Activated CD4-positive, alpha-beta T cell treated with anti-CD3 and anti-CD28 coated beads, Interleukin-10, Interleukin-2, amounts not matched to agents 100 ng/mL and 50 ng/mL, durations not matched to agents 16 hours and 8 hours (primary cell): ENCODE results near the gene SLC28A1.

Source experiments
- DNase-seq: peaks from one replicate; pipeline ENCODE4 v3.0.0-alpha.2; 2020

SLC28A1 gene

DNA sequence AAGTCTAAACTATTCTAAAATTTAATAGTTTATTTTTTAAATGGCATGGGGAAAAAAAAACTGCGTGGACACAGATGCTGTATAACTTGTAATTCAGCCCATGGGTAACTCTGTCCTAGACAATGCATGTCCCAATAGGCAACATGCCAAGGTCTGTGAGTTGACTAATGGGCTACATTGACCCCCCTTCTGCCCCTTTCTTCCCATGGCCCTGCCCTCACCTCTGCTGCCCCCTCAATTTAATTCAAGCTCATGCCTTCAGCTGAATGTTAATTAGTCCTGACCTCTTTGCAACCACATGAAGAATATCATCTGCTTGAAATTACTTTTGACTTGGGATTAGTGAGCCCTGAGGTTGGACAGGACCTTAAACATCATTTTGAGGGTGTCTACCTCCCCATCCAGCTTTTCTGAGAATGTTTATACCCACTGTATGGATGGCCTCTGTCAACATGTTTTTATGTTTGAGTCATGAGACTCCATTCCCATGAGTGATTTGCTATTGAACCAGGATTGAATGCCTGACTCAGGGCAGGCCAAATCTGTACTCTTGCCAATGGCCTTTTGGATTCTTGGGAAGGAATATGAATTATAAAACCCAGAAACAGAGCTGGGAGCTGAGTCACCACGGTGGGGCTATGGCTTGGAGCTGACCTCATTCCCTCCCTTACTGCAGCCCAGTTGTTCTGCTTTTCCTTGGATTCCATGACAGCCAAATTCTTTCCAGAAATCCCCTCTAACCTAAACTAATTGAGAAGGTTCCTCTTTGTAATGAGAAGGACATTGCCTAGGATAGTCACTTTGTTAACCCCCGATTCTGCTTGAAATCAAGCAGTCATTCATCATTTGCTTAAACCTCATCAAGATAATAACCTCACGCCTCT, 63.7 kb downstream of the SLC28A1 start:
- no peak for DNase-seq

DNA sequence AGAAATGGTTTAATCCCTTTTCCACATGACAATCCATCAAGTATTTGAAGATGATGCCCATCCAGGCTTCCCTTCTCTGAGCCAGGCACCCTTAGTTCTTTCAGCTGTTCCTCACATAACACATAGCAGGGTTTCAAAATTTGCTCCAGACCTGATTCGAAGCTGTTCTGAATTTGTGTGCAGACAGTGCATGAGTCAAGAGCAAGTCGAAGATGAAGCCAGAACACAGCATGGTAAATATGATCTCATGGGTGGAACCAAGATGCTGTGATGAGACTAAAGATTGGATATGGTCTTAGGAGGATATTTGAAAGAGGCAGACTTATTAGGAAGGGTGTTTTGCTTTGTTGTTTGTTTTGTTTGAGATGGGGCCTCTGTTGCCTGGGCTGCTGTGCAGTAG, 64.6 kb downstream of the SLC28A1 start:
- no peak for DNase-seq

DNA sequence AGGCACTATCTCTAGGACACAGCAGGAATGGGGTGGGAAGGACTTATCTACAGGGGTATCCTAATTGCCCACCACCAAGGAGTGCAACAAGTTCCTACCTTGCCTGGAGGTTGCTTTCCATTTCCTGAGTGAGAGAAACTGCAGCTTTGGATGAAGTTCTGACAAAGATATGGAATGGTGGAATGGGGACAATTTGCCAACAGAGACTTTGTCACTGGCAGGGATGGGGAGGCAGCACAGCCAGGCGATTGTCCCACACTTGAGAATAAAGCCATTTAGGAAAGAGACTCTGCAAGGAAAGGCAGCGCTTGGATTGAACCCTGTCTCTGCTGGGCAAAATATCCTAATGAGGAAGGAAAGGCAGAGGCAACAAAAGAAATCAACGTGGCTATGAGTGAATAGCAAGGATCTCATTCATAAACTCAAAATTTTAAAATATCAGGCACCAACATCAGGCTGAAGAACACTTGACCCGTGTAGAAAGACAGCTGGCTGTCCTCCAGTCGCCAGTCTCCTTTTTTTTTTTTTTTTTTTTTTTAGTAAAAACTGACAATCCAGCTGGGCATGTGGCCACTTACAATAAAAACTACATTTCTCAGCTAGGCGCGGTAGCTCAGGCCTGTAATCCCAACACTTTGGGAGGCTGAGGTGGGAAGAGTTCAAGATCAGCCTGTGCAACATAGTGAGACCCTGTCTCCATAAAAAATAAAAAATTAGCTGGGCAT, 65.5 kb downstream of the SLC28A1 start:
- DNase-seq, result no peak

DNA sequence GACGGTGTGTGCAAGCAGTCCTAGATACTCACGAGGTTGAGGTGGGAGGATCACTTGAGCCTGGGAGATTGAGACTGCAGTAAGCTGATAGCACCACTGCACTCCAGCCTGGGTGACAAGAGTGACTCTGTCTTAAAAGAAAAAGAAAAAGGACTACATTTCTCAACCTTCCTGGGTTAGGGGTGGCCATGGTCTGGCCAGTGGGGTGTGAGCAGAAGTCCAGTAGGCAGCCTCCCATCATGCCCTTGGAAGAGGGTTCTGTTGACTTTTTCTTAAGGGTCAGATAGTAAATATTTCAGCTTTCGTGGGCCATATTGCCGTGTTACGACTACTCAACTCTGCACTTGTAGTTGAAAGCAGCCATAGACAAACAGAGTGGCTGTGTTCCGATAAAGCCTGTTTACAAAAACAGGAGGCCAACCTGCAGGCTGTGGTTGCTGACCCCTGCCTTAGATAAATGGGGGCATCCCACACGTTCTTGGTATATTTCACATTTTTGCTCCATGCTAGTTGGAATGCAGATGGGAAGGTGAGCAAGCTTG, 66.2 kb downstream of the SLC28A1 start:
- DNase-seq, result no peak

DNA sequence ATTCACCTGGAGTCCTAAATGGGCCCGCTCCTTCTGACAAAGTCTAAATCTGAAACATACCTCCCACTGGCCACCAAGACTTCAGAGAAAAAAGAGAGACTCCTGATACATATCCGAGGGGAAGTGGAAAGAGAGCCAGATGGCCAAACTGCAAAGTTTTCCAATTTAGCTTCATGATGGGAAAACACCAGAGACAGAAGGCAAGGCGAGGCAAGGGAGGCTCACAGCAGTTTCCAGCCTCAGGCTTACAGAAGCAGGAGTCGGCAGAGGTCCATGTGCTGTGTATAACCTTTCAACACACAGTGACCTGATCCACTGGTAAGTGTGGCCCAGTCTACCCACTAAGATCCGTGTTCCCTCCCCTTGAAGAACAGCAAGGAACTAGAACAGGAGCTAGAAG, 67.3 kb downstream of the SLC28A1 start:
- DNase-seq, result no peak

DNA sequence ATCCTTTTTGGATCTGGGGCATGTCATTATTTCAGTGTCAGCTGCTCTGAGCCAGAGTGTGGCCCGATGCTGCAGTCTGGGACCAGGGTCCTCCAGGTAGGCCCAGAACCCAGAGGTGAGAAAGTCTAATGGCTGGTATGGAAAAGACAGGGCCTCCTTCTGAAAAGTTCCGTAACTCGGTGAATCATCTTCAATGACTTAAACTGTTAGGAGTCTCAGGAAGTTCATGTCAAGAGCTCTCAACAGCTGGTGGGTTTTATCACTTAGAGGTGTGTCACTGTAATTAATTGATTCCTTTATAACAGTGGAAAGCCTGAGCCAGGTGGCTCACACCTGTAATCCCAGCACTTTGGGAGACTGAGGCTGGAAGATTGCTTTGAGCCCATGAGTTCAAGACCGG, 68.7 kb downstream of the SLC28A1 start:
- DNase-seq, result no peak

DNA sequence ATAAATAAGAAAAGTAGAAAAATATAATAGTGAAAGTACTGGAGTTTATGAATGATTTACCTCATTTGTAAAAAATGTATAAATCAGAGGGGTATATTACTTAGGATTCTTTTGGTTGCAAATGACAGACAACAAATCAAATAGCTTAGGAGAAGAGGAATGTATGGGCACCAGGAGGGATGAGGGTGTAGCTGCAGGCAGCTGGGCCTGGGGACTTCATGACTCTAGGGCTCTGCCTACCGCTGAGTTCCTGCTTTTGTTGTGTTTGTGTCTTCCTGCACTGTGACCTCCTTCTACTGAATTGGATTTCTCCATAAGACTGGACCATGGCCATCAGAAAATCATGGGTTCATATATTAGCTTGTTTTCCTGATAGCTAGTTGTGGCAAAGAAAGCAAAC, 69.3 kb downstream of the SLC28A1 start:
- DNase-seq, result no peak

DNA sequence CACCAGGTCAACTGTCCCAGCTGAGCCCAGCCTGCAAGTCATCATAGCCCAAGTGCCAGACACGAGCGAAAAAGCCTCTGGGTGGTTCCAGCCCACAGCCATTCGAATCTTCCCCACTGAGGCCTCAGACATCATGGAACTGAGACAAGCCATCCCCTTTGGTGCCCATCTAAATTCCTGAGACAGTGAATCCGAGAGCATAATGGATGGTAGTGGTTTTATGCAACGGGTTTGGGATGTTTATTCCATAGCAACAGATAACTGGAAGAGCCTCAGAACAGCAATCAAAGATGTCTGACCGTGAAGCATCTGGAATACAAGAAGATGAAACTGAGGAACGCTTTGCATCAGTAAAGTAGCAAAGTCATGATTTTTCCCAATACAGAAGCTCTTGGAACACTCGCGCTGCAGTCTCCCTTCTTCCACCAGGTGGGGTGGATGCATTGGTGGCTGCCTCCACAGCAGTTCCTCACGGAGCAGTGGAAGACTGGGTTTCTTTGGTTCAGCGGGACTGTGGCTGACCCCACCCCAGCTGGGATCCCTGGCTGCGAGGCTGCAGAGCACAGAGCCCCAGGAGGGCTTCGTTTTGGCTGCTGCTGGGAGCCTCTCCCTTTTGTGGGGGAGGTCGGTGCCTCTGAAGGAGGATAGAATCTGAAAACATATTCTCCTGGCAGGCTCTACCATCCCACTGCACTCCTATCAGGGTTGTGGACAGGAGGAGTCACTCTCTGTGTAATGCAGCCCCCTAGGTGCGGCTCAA, 70.8 kb downstream of the SLC28A1 start:
- peak; percentile 11 for DNase-seq

DNA sequence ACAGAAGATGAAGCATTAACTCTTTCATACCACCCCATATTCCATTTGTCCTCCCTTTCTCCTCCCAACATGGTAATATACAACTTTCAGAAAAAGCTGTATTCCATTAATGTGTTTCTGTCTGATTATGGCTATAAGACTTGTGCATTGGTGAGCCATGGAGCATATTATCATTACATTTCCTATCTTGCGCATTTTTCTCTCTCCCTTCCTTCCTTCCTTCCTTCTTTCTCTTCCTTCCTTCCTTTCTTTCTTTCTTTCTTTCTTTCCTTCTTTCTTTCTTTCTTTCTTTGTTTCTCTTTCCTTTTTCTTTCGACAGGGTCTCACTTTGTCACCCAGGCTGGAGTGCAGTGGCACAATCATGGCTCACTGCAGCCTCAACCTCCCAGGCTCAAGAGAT, 71.7 kb downstream of the SLC28A1 start:
- DNase-seq, result no peak

DNA sequence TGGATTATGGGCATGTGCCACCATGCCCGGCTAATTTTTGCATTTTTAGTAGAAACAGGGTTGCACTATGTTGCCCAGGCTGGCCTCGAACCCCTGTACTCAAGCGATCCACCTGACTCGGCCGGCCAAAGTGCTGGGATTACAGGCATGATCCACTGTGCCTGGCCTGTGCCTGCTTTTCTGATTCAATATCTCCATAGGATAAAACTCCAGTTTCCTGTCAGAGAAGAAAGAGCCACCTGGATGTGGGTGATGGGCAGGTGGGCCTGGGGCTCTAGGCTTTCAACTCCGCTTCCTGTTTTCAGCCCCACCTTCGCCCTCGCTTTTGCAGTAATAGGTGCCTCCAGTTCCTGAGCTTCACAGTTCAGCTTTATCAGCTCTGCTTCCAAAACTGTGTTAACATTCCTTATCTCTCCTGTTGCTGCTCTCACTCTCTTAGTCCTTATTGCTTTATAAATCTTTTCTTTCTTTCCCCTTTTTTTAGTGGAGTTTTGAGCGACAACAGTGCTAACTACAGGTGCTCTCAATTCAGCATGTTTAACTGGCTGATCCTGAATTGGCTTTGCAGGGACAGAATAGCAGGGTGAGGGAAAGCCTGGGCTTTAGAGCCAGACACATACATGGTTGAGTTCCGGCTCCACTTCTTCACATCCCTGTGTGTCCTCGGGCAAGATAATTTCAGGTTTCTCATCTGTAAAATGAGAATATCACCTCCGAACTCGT, 76.1 kb downstream of the SLC28A1 start:
- DNase-seq, result no peak

DNA sequence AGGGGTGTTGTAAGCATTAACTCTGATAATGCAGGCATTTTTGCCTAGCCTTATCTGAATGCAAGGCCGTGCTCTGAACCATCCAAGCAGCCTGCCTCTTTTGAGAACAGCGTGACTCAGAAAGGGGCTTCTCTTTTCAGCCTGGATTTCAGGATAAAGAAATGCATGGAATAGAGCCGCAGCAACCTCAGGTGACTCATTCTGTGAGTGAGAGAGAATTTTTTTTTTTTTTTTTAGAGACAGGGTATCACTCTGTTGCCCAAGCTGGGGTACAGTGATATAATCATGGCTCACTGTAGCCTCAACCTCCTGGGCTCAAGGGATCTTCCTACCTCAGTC, 76.6 kb downstream of the SLC28A1 start:
- DNase-seq, result no peak

DNA sequence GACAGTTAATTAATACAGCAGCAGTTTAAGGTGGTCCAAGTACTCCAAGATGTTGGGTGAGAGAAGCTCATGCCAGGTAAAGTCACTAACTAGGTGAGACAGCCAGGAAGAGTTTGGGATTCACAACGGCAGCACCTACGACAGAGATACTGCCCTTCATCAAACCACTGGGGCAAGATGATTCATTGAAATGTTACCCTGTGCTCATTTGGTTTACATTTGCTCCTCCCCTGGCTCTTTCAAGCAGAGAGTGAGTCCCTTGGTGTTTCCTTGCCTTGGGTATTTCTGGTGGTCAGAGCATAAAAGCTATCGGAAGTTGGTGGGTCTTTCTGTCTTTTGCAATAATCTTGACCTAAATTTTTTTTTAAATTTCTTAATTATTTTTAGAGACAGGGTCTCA, 77.2 kb downstream of the SLC28A1 start:
- DNase-seq, result no peak

DNA sequence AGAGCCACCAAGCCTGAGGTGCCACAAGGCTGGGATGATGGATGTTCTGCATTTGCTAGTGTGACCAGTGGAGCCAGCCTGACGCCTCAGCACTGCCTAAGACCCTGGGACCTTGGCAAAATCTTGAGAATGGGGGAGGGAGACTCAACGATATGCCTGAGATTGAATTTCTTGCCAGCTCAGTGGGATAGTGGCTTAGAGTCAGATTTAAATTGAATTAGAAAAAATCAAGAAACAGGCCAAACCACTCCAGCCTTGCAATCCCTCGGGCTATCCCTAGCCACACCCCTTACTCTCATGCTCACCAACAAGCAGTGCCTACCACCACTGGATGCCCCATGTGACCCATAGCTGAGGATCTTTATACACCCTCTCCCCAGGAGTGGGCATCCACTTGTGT, 78.5 kb downstream of the SLC28A1 start:
- no peak for DNase-seq

DNA sequence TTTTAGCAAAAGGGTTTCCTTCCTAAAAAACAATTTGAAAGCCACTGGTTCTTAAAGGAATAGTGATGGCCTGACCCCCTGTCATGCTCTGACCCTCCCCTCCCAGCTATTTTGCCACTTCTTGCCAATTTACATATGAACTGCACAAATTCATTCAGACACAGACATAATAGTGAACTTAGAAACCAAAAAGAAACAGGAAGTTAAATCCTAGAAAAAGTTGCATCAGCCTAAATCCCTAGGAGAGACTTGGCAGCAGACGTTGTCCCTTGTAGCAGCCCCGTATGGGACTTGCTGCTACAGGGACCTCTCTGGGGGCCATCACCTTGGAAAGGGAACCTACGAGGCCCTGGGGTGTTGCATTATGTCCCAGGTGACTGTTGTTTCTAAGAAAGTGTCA, 82.9 kb downstream of the SLC28A1 start:
- DNase-seq, result no peak

DNA sequence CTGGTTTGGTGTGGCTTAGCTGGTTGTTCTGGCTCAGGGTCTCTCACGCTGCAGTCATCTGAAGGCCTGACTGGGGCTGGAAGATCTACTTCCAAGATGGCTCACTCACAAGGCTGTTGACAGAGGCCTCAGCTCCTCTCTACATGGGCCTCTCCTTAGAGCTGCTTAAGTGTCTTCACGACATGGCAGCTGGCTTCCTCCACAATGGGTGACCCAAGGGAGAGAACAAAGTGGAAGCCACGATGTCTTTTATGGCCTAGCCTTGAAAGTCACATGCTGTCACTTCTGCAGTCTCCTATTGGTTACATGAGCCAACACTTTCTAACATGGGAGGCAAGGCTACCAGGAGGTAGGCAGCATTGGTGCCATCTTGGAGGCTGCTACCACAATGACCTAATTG, 83.8 kb downstream of the SLC28A1 start:
- no peak for DNase-seq

DNA sequence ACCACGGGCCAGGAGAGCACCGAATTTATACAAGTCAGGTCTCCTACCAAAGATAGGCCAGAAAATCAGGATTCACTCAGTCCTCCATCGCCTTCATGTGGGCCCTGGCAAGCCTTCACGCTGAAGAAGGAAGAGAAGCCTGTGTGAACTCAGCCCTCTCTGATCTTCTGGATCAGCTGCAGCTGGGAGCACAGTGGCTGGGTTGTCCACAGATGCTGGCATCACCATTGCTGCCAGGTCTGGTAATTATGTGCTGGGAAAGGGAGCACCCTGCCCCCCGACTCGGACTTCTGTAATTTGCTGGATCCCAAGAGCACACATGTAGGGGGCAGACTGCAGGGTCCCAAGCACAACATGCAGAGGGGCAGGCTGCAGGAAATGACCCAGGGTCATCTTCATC, 84.8 kb downstream of the SLC28A1 start:
- no peak for DNase-seq

DNA sequence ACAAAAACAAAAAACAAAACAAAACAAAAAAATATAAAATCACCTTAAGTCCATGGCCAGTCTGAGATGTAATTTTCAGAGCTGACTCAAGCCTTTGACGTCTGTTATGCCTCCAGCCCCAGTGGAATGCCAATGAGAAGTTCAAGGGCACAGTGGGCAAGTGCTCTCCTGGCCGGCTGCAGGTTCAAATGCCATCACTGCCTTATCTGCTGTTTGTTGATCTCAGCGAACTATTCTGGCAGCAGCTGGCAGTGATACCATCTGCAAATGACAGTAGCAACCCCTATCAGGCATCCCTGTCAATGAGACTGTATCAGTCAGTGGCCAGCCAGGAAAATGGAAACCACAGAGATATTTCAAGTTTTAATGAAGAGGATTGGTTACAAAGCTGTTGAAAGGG, 86.4 kb downstream of the SLC28A1 start:
- DNase-seq, result no peak

DNA sequence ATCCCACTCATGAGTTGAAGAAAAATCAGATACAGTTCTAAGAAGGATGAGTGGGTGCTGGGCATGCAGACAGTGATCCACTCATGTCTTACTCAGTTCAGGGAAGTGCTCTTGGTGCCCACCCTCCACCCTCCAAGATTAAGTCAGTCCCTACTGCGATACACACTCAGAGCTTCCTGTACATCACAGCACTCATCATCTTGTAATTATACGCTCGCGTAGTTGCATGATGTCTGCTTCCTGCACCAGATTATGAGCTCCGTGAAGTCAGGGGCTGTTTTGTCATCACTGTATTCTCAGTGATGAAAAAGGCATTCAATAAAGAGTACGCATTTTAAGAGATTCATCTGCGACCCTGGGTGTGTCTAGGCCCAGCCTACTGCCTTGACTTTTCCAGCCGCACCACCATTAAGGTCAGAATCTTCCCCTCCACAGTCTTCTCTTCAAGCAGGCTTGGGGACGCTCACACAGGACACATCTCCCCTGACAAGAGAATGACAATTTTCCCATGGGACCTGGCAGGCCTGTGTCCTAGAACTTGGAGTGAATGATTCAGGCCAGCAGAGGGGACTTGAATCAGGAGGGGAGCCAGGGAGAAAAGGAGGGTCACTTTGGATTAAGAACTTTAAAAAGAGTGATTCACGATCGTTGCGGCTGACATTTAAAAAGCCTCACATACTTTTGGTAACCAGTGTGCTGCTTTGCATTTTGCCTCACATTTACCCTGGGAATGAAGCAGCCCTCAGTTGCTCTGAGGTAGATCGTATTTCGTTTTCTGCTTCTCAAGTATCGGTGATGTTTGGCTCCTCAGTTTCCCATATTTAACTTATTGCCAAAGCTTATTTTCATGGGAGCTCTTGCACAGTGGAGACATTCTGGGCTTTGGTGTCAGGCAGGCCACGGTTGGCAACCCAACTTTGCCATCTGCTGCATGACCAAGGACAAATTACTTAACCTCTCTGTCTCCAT, 89.3 kb downstream of the SLC28A1 start:
- DNase-seq, result no peak

DNA sequence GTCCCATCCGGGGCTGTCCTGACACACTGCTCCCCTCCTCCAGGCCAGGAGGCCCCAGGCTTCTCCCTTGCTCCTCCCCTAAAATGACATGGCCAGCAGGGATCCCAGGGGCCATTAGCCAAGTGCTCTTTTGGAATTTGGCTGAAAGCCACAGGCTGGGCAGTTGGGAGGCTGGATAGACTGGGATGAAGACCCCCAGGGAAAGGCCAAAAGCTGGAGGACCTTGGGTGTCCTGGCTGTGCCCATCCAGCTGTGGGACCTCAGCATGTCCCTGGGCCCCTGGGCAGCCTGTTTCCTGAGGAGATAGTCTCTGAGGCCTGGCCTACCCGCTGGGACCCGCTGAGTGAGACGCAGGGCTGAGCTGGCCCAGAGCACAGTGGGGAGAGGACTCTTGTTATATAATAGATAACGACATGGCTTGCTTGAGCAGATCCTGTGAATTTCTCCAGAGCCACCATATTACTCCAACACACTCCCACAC, 91.4 kb downstream of the SLC28A1 start:
- no peak for DNase-seq

DNA sequence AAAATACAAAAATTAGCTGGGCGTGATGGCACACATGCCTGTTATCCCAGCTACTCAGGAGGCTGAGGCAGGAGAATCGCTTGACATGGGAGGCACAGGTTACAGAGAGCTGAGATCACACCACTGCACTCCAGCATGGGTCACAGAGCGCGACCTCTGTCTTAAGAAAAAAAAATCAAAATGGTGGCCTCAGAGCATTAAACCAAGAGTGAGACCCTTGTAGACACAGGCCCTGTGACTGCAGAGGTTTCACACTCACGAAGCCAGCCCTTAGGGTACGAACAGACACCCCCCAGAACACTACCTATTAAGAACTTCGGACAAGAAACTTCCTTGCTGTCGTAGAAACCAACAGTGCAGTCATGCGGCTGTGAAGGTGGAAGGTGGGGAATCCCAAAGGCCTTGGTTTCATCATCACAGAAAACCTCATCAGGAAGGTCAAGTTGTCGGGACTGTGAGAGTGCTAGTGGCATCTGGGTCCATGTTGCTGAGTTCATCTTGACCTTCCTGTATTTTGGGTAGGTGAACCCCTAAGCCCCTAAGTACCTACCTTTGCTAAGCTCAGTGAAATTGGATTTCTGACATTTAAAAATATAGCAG, 92.4 kb downstream of the SLC28A1 start:
- no peak for DNase-seq

DNA sequence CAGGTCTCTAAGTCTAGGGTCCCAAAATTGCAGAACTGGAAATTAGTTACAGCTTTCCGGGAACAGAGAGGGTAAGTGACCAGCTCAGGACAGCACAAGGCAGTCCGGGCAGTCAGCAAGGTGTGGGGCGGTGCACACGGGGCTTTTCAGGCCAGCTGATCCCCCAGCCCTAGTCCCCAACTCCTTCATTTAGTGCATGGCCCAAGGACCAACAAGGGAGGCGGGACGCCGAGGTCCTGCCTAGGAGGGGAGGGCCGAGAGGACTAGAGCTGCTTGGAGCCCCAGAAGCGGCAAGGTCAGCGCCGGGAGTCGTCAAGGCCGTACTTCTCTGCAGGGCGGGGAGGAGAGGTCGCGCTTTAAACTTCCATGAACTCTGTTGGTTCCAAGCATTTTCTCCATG, 95.2 kb downstream of the SLC28A1 start:
- DNase-seq, result no peak
